IMR-90 (cell line): ENCODE results near the gene TRAPPC3. TPM values are rescaled to one million over a fixed set of nuclear protein-coding genes. Genes with fewer than 3 reads are reported as not detected.
A peak's percentile ranks its signal among the peaks of the same experiment; 100 is the strongest.

Experiments
- ATAC-seq: fragments of 200-7000 bp; cut with Tn5 transposase; 2 replicates; pipeline ENCODE4 v1.9.1; 2020; ENCODE audit warnings: low read depth, mild to moderate bottlenecking, moderate library complexity
- BruUV-seq: library from RNA; stranded (reverse); fragments of 400-500 nt; replicated peaks from 2 replicates; lab custom pipeline; 2021; lab: Mats Ljungman, UMichigan
- CTCF ChIA-PET: fragments of 300-600 bp; formaldehyde crosslinking; extraction: SDS; loops from one replicate; lab custom pipeline; 2021; ENCODE audit warnings: antibody characterized with exemption; lab: Yijun Ruan, JAX
- POLR2A ChIA-PET: fragments of 300-600 bp; sonication (Branson Sonifier 250); formaldehyde crosslinking; loops from one replicate; lab custom pipeline; 2022; ENCODE audit warnings: antibody characterized with exemption; ENCODE audit not compliant: unreplicated experiment; lab: Charles Lee
- DNase-seq: peaks from one replicate; pipeline ENCODE4 v3.0.0; 2013
- H2AFZ ChIP-seq: replicated peaks from 2 replicates; pipeline ENCODE3; 2013; ENCODE audit warnings: low read length, mild to moderate bottlenecking; ENCODE audit not compliant: poor library complexity
- H2AK5ac ChIP-seq: 2 replicates; pipeline ENCODE4 v1.6.1; 2013; ENCODE audit warnings: low read depth, low read length, inconsistent platforms
- H2AK9ac ChIP-seq: replicated peaks from 2 replicates; pipeline ENCODE3; 2013; ENCODE audit warnings: mild to moderate bottlenecking, low read depth, low read length, moderate library complexity; ENCODE audit not compliant: poor library complexity
- H2BK120ac ChIP-seq: 2 replicates; pipeline ENCODE4 v1.6.1; 2013; ENCODE audit warnings: low read depth, low read length, inconsistent platforms
- H2BK15ac ChIP-seq: 3 replicates; pipeline ENCODE4 v1.6.1; 2013; ENCODE audit warnings: low read depth, low read length, inconsistent platforms
- H2BK20ac ChIP-seq: 2 replicates; pipeline ENCODE4 v1.6.1; 2013; ENCODE audit warnings: low read depth, mild to moderate bottlenecking, inconsistent platforms, low read length, moderate library complexity
- H2BK5ac ChIP-seq: 2 replicates; pipeline ENCODE4 v1.6.1; 2013; ENCODE audit warnings: mild to moderate bottlenecking, low read depth, low read length, inconsistent platforms; ENCODE audit not compliant: poor library complexity, severe bottlenecking
- H3K14ac ChIP-seq: replicated peaks from 2 replicates; pipeline ENCODE4 v1.6.1; 2013; ENCODE audit warnings: low read depth, low read length, inconsistent platforms
- H3K18ac ChIP-seq: 2 replicates; pipeline ENCODE4 v1.6.1; 2013; ENCODE audit warnings: low read depth, low read length, control low read depth
- H3K23ac ChIP-seq: 2 replicates; pipeline ENCODE4 v1.6.1; 2013; ENCODE audit warnings: low read depth, low read length, inconsistent platforms
- H3K27ac ChIP-seq: 2 replicates; pipeline ENCODE4 v1.5.1; 2013; ENCODE audit warnings: mild to moderate bottlenecking, control low read depth, low read length; ENCODE audit not compliant: insufficient read depth
- H3K27me3 ChIP-seq: 2 replicates; pipeline ENCODE4 v1.6.1; 2013; ENCODE audit warnings: low read length; ENCODE audit not compliant: control insufficient read depth, insufficient read depth
- H3K36me3 ChIP-seq: 2 replicates; pipeline ENCODE4 v1.6.1; 2013; ENCODE audit warnings: low read length, mixed read lengths; ENCODE audit not compliant: control insufficient read depth, insufficient read depth
- H3K4ac ChIP-seq: 2 replicates; pipeline ENCODE4 v1.6.1; 2013; ENCODE audit warnings: low read depth, low read length, inconsistent platforms
- H3K4me1 ChIP-seq: 2 replicates; pipeline ENCODE4 v1.6.1; 2013; ENCODE audit warnings: low read length, mixed read lengths; ENCODE audit not compliant: control insufficient read depth, insufficient read depth
- H3K4me2 ChIP-seq: 2 replicates; pipeline ENCODE4 v1.6.1; 2013; ENCODE audit warnings: low read depth, mild to moderate bottlenecking, control low read depth, low read length, moderate library complexity
- H3K4me3 ChIP-seq: 2 replicates; pipeline ENCODE4 v1.5.1; 2013; ENCODE audit warnings: low read depth, mild to moderate bottlenecking, control low read depth, low read length, moderate library complexity; ENCODE audit not compliant: insufficient read depth
- H3K56ac ChIP-seq: 2 replicates; pipeline ENCODE4 v1.6.1; 2013; ENCODE audit warnings: low read length, inconsistent platforms; ENCODE audit not compliant: insufficient read depth; ENCODE audit errors: extremely low read depth
- H3K79me1 ChIP-seq, 2 experiments: 2 replicates each; pipeline ENCODE4 v1.6.1; 2013; ENCODE audit warnings: low read length in 2 of 2, inconsistent platforms in 1 of 2, low read depth in 1 of 2
- H3K9ac ChIP-seq: 2 replicates; pipeline ENCODE4 v1.6.1; 2013; ENCODE audit warnings: low read depth, low read length, control low read depth
- H3K9me1 ChIP-seq: 2 replicates; pipeline ENCODE4 v1.6.1; 2013; ENCODE audit warnings: low read length, inconsistent platforms; ENCODE audit not compliant: insufficient read depth
- H3K9me3 ChIP-seq: 2 replicates; pipeline ENCODE4 v1.6.1; 2013; ENCODE audit warnings: low read length; ENCODE audit not compliant: control insufficient read depth, insufficient read depth
- H4K20me1 ChIP-seq: 2 replicates; pipeline ENCODE4 v1.6.1; 2013; ENCODE audit warnings: low read length, inconsistent platforms; ENCODE audit not compliant: insufficient read depth
- H4K5ac ChIP-seq: 2 replicates; pipeline ENCODE4 v1.6.1; 2013; ENCODE audit warnings: mild to moderate bottlenecking, low read depth, low read length, control low read depth
- H4K8ac ChIP-seq, 2 experiments: 2 replicates each; pipeline ENCODE4 v1.6.1; 2013; ENCODE audit warnings: low read depth in 2 of 2, low read length in 2 of 2, control low read depth in 1 of 2, inconsistent platforms in 1 of 2
- H4K91ac ChIP-seq: 2 replicates; pipeline ENCODE4 v1.6.1; 2013; ENCODE audit warnings: low read depth, low read length, inconsistent platforms; ENCODE audit not compliant: insufficient read depth
- BHLHE40 ChIP-seq: fragments of 150-350 bp; IDR thresholded peaks from 2 replicates; pipeline ENCODE4 v1.6.1; 2016; ENCODE audit warnings: mild to moderate bottlenecking, low read depth, low read length
- CEBPB ChIP-seq: IDR thresholded peaks from 2 replicates; pipeline ENCODE4 v1.6.1; 2012; ENCODE audit warnings: low read depth, low read length, improper control_type of control experiment
- CHD1 ChIP-seq: IDR thresholded peaks from 2 replicates; pipeline ENCODE4 v1.6.1; 2012; ENCODE audit warnings: low read depth, low read length, improper control_type of control experiment
- FOS ChIP-seq: fragments of 150-350 bp; IDR thresholded peaks from 2 replicates; pipeline ENCODE4 v1.6.1; 2016; ENCODE audit warnings: low read depth, low read length
- MAFK ChIP-seq: IDR thresholded peaks from 2 replicates; pipeline ENCODE4 v1.6.1; 2012; ENCODE audit warnings: low read depth, low read length, improper control_type of control experiment
- MAZ ChIP-seq: IDR thresholded peaks from 2 replicates; pipeline ENCODE4 v1.6.1; 2012; ENCODE audit warnings: low read depth, mild to moderate bottlenecking, low read length, improper control_type of control experiment, moderate library complexity, borderline replicate concordance
- MXI1 ChIP-seq: IDR thresholded peaks from 2 replicates; pipeline ENCODE4 v1.6.1; 2012; ENCODE audit warnings: low read depth, mild to moderate bottlenecking, low read length, moderate library complexity, borderline replicate concordance
- NFE2L2 ChIP-seq: fragments of 150-350 bp; IDR thresholded peaks from 2 replicates; pipeline ENCODE4 v1.6.1; 2016; ENCODE audit warnings: low read depth, mild to moderate bottlenecking, low read length
- POLR2A ChIP-seq: IDR thresholded peaks from 2 replicates; pipeline ENCODE4 v1.6.1; 2012; ENCODE audit warnings: mild to moderate bottlenecking, low read depth, low read length
- RAD21 ChIP-seq: IDR thresholded peaks from 2 replicates; pipeline ENCODE4 v1.6.1; 2012; ENCODE audit warnings: low read length, improper control_type of control experiment
- RCOR1 ChIP-seq: IDR thresholded peaks from 2 replicates; pipeline ENCODE4 v1.6.1; 2012; ENCODE audit warnings: mild to moderate bottlenecking, low read length, improper control_type of control experiment; ENCODE audit not compliant: insufficient replicate concordance
- RFX5 ChIP-seq: IDR thresholded peaks from 2 replicates; pipeline ENCODE4 v1.8.0; 2012; ENCODE audit warnings: low read depth, mild to moderate bottlenecking, low read length, moderate library complexity
- SMC3 ChIP-seq: fragments of 150-350 bp; IDR thresholded peaks from 2 replicates; pipeline ENCODE4 v1.6.1; 2016; ENCODE audit warnings: low read depth, mild to moderate bottlenecking, antibody characterized with exemption, low read length, moderate library complexity
- whole genome bisulfite sequencing, 2 experiments: methylation state at CpG; one replicate each; pipeline versions ENCODE4 v1.1.5 to v1.1.7; 2013; ENCODE audit warnings: missing lambda C conversion rate in 2 of 2; ENCODE audit not compliant: insufficient read length in 1 of 2; ENCODE audit errors: extremely low coverage in 2 of 2; 5-methylcytosine and 5-hydroxymethylcytosine counted together
- dilution Hi-C: fragments of 300-500 bp; cut with HindIII; formaldehyde crosslinking; loops from one replicate; pipeline ENCODE4 v1.14.3; 2018; ENCODE audit warnings: low sequenced_read_pairs; ENCODE audit not compliant: unreplicated experiment
- in situ Hi-C: fragments of 300-500 bp; cut with MboI; formaldehyde crosslinking; loops from 3 replicates; pipeline ENCODE4 v1.14.3; 2019; ENCODE audit warnings: low sequenced_read_pairs, inconsistent platforms, mixed read lengths
- intact Hi-C: fragments of 100-400 bp; cut with micrococcal nuclease; formaldehyde crosslinking; loops from 2 replicates; pipeline ENCODE4 v1.10.0; 2022
- polyA plus RNA-seq, 3 experiments: library from polyadenylated mRNA; depleted of rRNA; stranded (reverse); fragments of >200 nt; gene quantifications; 2 replicates each; pipeline ENCODE4 v1.2.3, GENCODE V29; 2012; ENCODE audit warnings: low replicate concordance in 1 of 3
- total RNA-seq: library from RNA; depleted of rRNA; stranded (reverse); fragments of >200 nt; gene quantifications from 2 replicates; pipeline ENCODE4 v1.2.3, GENCODE V29; 2012
- TF ChIP-seq, protein P1 (sequence below): fragments of 150-350 bp; IDR thresholded peaks from 2 replicates; pipeline ENCODE4 v1.6.1; 2017; ENCODE audit warnings: mild to moderate bottlenecking, antibody characterized with exemption, low read length, low read depth
- TF ChIP-seq, protein P2 (sequence below): conservative IDR thresholded peaks from 2 replicates; pipeline ENCODE4 v1.5.1; 2012; ENCODE audit warnings: mild to moderate bottlenecking, low read depth, low read length, improper control_type of control experiment
- TF ChIP-seq, protein P3 (sequence below): fragments of 150-350 bp; IDR thresholded peaks from 2 replicates; pipeline ENCODE4 v1.6.1; 2016; ENCODE audit warnings: low read depth, mild to moderate bottlenecking, low read length, moderate library complexity, borderline replicate concordance

TRAPPC3 gene
- total and polyA plus RNA-seq, 2 of the 4 experiments (the other 2 are of a cell fraction), result 76.0 to 77.8 TPM

DNA sequence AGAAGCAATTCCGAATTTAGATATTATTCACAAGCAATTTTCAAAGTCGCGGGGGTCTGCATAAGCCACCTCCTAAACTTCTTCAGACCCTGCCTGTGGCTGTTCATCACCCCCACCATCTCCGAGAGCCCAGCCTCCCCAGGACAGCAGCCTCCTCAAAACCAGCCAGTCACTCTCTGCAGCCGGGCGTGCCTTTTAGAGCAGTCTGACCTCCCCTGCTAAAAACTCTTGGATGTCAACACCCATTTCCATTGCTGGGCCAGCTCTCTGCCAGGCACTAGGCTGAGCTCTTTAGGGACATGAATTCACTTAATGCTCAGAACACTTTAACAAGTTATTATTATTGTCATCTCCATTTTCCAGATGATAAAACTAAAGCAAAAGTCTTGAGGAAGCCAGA lies 48.9 kb downstream of the TRAPPC3 start:
- Histone ChIP-seq H3K27me3 (no peaks in the 10 kb centered on the region), H2BK15ac (no peak overlapping the region), H3K56ac (no peak overlapping the region), H3K4ac (no peak overlapping the region), H3K79me1 (no peaks in the 10 kb centered on the region), H4K5ac (no peak overlapping the region), H2BK5ac (no peak overlapping the region), H3K36me3 (no peaks in the 10 kb centered on the region; the same call in 1 of the 2 replicates), H3K4me3 (no peak overlapping the region), H3K27ac (no peak overlapping the region), H4K20me1 (no peaks in the 10 kb centered on the region), H2AK9ac (peak overlapping the region; percentile 57), H2AFZ (peak overlapping the region; percentile 85), H2BK120ac (0 out of 2 replicates have a peak overlapping the region, but pooled peaks have one; percentile 25), H3K23ac (no peak overlapping the region), H3K9me1 (no peaks in the 10 kb centered on the region), H2BK20ac (no peak overlapping the region), H3K14ac (no peak overlapping the region), H3K9me3 (no peaks in the 10 kb centered on the region), H4K91ac (no peak overlapping the region), H4K8ac (no peak overlapping the region), H2AK5ac (no peak overlapping the region), H3K4me2 (no peak overlapping the region), H3K4me1 (no peaks in the 10 kb centered on the region), H3K9ac (no peak overlapping the region), H3K18ac (no peak overlapping the region)
- TF ChIP-seq, protein P1, sequence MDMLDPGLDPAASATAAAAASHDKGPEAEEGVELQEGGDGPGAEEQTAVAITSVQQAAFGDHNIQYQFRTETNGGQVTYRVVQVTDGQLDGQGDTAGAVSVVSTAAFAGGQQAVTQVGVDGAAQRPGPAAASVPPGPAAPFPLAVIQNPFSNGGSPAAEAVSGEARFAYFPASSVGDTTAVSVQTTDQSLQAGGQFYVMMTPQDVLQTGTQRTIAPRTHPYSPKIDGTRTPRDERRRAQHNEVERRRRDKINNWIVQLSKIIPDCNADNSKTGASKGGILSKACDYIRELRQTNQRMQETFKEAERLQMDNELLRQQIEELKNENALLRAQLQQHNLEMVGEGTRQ, result no peak
- TF ChIP-seq CEBPB, result no peak
- TF ChIP-seq POLR2A, result no peak
- no peak for TF ChIP-seq RAD21
- TF ChIP-seq FOS, result no peak
- TF ChIP-seq CHD1, result no peak
- TF ChIP-seq SMC3, result no peak
- no peak for TF ChIP-seq MAZ
- TF ChIP-seq RFX5, result no peak
- TF ChIP-seq MAFK, result no peak
- TF ChIP-seq RCOR1, result no peak
- TF ChIP-seq, protein P2, sequence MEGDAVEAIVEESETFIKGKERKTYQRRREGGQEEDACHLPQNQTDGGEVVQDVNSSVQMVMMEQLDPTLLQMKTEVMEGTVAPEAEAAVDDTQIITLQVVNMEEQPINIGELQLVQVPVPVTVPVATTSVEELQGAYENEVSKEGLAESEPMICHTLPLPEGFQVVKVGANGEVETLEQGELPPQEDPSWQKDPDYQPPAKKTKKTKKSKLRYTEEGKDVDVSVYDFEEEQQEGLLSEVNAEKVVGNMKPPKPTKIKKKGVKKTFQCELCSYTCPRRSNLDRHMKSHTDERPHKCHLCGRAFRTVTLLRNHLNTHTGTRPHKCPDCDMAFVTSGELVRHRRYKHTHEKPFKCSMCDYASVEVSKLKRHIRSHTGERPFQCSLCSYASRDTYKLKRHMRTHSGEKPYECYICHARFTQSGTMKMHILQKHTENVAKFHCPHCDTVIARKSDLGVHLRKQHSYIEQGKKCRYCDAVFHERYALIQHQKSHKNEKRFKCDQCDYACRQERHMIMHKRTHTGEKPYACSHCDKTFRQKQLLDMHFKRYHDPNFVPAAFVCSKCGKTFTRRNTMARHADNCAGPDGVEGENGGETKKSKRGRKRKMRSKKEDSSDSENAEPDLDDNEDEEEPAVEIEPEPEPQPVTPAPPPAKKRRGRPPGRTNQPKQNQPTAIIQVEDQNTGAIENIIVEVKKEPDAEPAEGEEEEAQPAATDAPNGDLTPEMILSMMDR, result no peak
- no peak for TF ChIP-seq NFE2L2
- TF ChIP-seq BHLHE40, result no peak
- no peak for TF ChIP-seq MXI1
- TF ChIP-seq, protein P3, sequence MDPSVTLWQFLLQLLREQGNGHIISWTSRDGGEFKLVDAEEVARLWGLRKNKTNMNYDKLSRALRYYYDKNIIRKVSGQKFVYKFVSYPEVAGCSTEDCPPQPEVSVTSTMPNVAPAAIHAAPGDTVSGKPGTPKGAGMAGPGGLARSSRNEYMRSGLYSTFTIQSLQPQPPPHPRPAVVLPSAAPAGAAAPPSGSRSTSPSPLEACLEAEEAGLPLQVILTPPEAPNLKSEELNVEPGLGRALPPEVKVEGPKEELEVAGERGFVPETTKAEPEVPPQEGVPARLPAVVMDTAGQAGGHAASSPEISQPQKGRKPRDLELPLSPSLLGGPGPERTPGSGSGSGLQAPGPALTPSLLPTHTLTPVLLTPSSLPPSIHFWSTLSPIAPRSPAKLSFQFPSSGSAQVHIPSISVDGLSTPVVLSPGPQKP, result no peak
- intact Hi-C loops, result loop anchor here (10.0 kb wide), 1 partner anchor 114 kb away; no protein-coding TSS in a partner anchor
- no peak for ATAC-seq
- ChIA-PET CTCF (interaction anchor here (0.6 to 1.7 kb wide), 3 partner anchors 34 to 196 kb away, joined by 3 to 11 read pairs (median 3); no protein-coding TSS in a partner anchor), POLR2A (no interaction called here)
- dilution Hi-C loops, result no loop called here
- in situ Hi-C loops, result loop anchor here (5.0 to 25.0 kb wide), 2 partner anchors 87 to 312 kb away; no protein-coding TSS in a partner anchor
- BruUV-seq, result no TSS peak
- no peak for DNase-seq
- 56% methylated on average over 1 of the region's 6 CpGs; no CpG with 5 or more reads in 1 of the 2 experiments for WGBS, 2 experiments
